ENCODE measurements around the gene C4BPA. TPM values are rescaled to one million over a fixed set of nuclear protein-coding genes. Genes with fewer than 3 reads are reported as not detected.

Gene C4BPA
- 1 to 10 TPM; 1.9 to 2.3 TPM for total RNA-seq

DNA sequence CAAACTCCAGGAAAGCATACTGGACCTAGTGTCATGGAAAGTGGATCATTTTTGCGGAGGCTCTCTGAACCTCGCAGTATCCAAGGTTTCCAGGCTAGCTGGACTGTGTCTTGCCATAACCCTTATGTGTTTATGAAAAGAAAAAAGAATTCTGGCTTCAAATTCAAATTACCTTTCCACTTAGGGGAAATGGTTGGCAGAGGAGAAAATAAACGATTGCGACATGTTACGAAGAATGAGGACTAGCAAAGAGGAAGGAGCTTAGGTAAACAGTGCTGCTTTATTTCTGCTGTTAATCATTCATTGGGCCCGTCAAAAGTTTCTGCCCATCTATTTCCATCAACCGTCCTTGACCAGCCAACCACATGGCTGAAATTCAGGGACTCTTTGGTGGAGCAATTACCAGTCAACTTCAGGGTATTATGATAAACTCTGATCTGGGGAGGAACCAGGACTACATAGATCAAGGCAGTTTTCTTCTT, at the start of gene C4BPA:
C4BPA (plus strand) TSS at position 342 of the 482 bp plus-strand sequence. CDS start 8,793 bp downstream, outside the sequence.
- Histone ChIP-seq H3K9ac (ENCODE audit: low read depth in 2 of 2, low read length in 2 of 2) (no peak within 1 kb of the TSS), H3K27ac (no peak within 1 kb of the TSS)

DNA sequence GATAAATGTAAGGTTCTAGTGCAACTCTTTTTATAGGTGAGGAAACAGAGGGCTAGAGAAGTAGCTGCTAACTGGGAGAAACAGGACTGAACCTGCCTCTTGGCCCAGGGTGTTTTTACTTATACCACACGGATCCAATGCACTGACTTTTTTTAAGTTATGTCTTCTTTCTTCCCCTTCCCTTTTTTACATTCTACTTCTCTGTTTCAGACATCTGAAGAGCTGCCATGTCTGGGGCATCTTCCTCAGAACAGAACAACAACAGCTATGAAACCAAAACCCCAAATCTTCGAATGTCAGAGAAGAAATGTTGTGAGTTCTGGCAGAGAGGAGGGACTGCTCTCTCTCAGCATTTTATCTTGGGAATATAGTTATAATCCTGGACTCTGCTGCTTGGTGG, 49.5 kb upstream of the C4BPA start:
- Histone ChIP-seq H3K9ac (ENCODE audit: low read depth in 2 of 2, low read length in 2 of 2) (peak overlapping the region in 1 of 2 donors; percentile 99), H3K36me3 (no peaks in the 10 kb centered on the region), H3K9me3 (no peaks in the 10 kb centered on the region), H3K4me3 (no peak overlapping the region), H3K27me3 (no peaks in the 10 kb centered on the region), H3K4me1 (peaks cover 12% of the 10 kb centered on the region), H3K27ac (peak overlapping the region; percentile 91)
- TF ChIP-seq CTCF (IDR thresholded peaks at IDR 0.05) = no peak
- DNase-seq = no peak
- intact Hi-C loops (cut with DNase I) = no loop called here

More for the DNA sequence above, at the start of gene C4BPA:
- intact Hi-C loops (cut with DNase I) = no loop called here
- no peaks in the 10 kb centered on the region for H3K9me3 ChIP-seq
- no peaks in the 10 kb centered on the region for H3K36me3 ChIP-seq
- TF ChIP-seq CTCF (IDR thresholded peaks at IDR 0.05) = no peak
- H3K4me3 ChIP-seq = no peak within 1 kb of the TSS
- no peak for DNase-seq
- no peaks in the 10 kb centered on the region for H3K4me1 ChIP-seq
- H3K27me3 ChIP-seq = no peaks in the 10 kb centered on the region

GRCh38 chr1:207055386-207056001, 48.5 kb upstream of the C4BPA start:
- intact Hi-C loops (cut with DNase I) = no loop called here
- H3K27ac ChIP-seq = peak overlapping the region; percentile 91
- no peaks in the 10 kb centered on the region for H3K27me3 ChIP-seq
- no peak overlapping the region for H3K4me3 ChIP-seq
- H3K9me3 ChIP-seq = no peaks in the 10 kb centered on the region
- no peak for TF ChIP-seq CTCF (IDR thresholded peaks at IDR 0.05)
- peak overlapping the region in 1 of 2 donors; percentile 99 for H3K9ac ChIP-seq (ENCODE audit: low read depth in 2 of 2, low read length in 2 of 2)
- peaks cover 12% of the 10 kb centered on the region for H3K4me1 ChIP-seq
- H3K36me3 ChIP-seq = no peaks in the 10 kb centered on the region
- no peak for DNase-seq

DNA sequence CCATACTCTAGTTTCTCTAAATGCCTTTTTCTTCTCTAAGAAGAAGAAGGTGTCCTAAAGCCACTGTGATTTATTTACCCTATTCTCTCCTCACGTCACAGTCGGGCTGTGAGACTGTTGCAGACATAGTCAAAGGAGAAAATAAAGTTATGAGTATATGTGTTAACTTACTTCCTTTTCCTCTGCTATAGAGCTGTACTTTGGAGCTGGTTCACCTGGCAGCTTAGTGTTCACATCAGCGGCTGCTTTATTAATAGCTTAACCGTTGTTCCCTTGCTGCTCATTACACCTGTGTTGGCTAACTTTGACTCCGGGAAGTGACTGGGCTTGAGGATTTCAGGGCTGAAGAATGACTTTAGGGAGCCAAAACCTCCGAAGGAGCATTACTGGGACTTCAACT, 47.4 kb upstream of the C4BPA start:
- H3K27me3 ChIP-seq = no peaks in the 10 kb centered on the region
- H3K4me1 ChIP-seq = peaks cover 12% of the 10 kb centered on the region
- H3K27ac ChIP-seq = peak overlapping the region; percentile 91
- no peak overlapping the region for H3K4me3 ChIP-seq
- H3K9me3 ChIP-seq = no peaks in the 10 kb centered on the region
- peak; percentile 63 for DNase-seq
- peak overlapping the region in 1 of 2 donors; percentile 99 for H3K9ac ChIP-seq (ENCODE audit: low read depth in 2 of 2, low read length in 2 of 2)
- intact Hi-C loops (cut with DNase I) = no loop called here
- TF ChIP-seq CTCF (IDR thresholded peaks at IDR 0.05) = no peak
- H3K36me3 ChIP-seq = no peaks in the 10 kb centered on the region

DNA sequence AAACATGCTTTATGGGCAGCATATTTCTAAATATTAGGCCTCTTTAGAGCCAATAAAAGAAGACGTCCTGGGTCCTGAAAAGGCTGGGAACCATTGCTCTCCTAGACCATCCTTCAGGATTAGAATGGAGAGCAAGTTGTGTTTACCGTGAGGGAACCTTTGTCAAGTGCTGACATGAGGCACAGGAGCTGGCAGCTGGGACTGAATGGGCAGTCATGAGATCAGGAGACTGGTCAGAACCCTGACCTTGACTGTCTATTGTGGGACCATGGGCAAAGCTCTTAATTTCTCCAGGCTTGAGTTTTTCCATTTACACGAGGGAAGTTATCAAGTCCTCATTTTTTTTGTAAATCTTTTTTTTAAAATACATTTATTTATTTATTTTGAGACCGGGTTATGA, 45.8 kb upstream of the C4BPA start:
- H3K27ac ChIP-seq = no peak overlapping the region
- H3K27me3 ChIP-seq = no peaks in the 10 kb centered on the region
- H3K4me3 ChIP-seq = no peak overlapping the region
- intact Hi-C loops (cut with DNase I) = no loop called here
- H3K4me1 ChIP-seq = peaks cover 7% of the 10 kb centered on the region
- TF ChIP-seq CTCF (IDR thresholded peaks at IDR 0.05) = no peak
- DNase-seq = no peak
- H3K9ac ChIP-seq (ENCODE audit: low read depth in 2 of 2, low read length in 2 of 2) = no peak overlapping the region
- H3K9me3 ChIP-seq = no peaks in the 10 kb centered on the region
- H3K36me3 ChIP-seq = no peaks in the 10 kb centered on the region

Measured in colonic mucosa (tissue), 4 donors.